IMR-90 (cell line): Measurements from ENCODE around the gene TIGD3. TPM values are rescaled to one million over a fixed set of nuclear protein-coding genes. Genes with fewer than 3 reads are reported as not detected.

Experiments used
- ATAC-seq: fragments of 200-7000 bp; cut with Tn5 transposase; 2 replicates; pipeline ENCODE4 v1.9.1; 2020; ENCODE audit warnings: low read depth, mild to moderate bottlenecking, moderate library complexity
- BruUV-seq: library from RNA; stranded (reverse); fragments of 400-500 nt; replicated peaks from 2 replicates; lab custom pipeline; 2021; lab: Mats Ljungman, UMichigan
- CTCF ChIA-PET: fragments of 300-600 bp; formaldehyde crosslinking; extraction: SDS; loops from one replicate; lab custom pipeline; 2021; ENCODE audit warnings: antibody characterized with exemption; lab: Yijun Ruan, JAX
- POLR2A ChIA-PET: fragments of 300-600 bp; sonication (Branson Sonifier 250); formaldehyde crosslinking; loops from one replicate; lab custom pipeline; 2022; ENCODE audit warnings: antibody characterized with exemption; ENCODE audit not compliant: unreplicated experiment; lab: Charles Lee
- DNase-seq: peaks from one replicate; pipeline ENCODE4 v3.0.0; 2013
- H2AFZ ChIP-seq: replicated peaks from 2 replicates; pipeline ENCODE3; 2013; ENCODE audit warnings: low read length, mild to moderate bottlenecking; ENCODE audit not compliant: poor library complexity
- H2AK5ac ChIP-seq: 2 replicates; pipeline ENCODE4 v1.6.1; 2013; ENCODE audit warnings: low read depth, low read length, inconsistent platforms
- H2AK9ac ChIP-seq: replicated peaks from 2 replicates; pipeline ENCODE3; 2013; ENCODE audit warnings: mild to moderate bottlenecking, low read depth, low read length, moderate library complexity; ENCODE audit not compliant: poor library complexity
- H2BK120ac ChIP-seq: 2 replicates; pipeline ENCODE4 v1.6.1; 2013; ENCODE audit warnings: low read depth, low read length, inconsistent platforms
- H2BK15ac ChIP-seq: 3 replicates; pipeline ENCODE4 v1.6.1; 2013; ENCODE audit warnings: low read depth, low read length, inconsistent platforms
- H2BK20ac ChIP-seq: 2 replicates; pipeline ENCODE4 v1.6.1; 2013; ENCODE audit warnings: low read depth, mild to moderate bottlenecking, inconsistent platforms, low read length, moderate library complexity
- H2BK5ac ChIP-seq: 2 replicates; pipeline ENCODE4 v1.6.1; 2013; ENCODE audit warnings: mild to moderate bottlenecking, low read depth, low read length, inconsistent platforms; ENCODE audit not compliant: poor library complexity, severe bottlenecking
- H3K14ac ChIP-seq: replicated peaks from 2 replicates; pipeline ENCODE4 v1.6.1; 2013; ENCODE audit warnings: low read depth, low read length, inconsistent platforms
- H3K18ac ChIP-seq: 2 replicates; pipeline ENCODE4 v1.6.1; 2013; ENCODE audit warnings: low read depth, low read length, control low read depth
- H3K23ac ChIP-seq: 2 replicates; pipeline ENCODE4 v1.6.1; 2013; ENCODE audit warnings: low read depth, low read length, inconsistent platforms
- H3K27ac ChIP-seq: 2 replicates; pipeline ENCODE4 v1.5.1; 2013; ENCODE audit warnings: mild to moderate bottlenecking, control low read depth, low read length; ENCODE audit not compliant: insufficient read depth
- H3K27me3 ChIP-seq: 2 replicates; pipeline ENCODE4 v1.6.1; 2013; ENCODE audit warnings: low read length; ENCODE audit not compliant: control insufficient read depth, insufficient read depth
- H3K36me3 ChIP-seq: 2 replicates; pipeline ENCODE4 v1.6.1; 2013; ENCODE audit warnings: low read length, mixed read lengths; ENCODE audit not compliant: control insufficient read depth, insufficient read depth
- H3K4ac ChIP-seq: 2 replicates; pipeline ENCODE4 v1.6.1; 2013; ENCODE audit warnings: low read depth, low read length, inconsistent platforms
- H3K4me1 ChIP-seq: 2 replicates; pipeline ENCODE4 v1.6.1; 2013; ENCODE audit warnings: low read length, mixed read lengths; ENCODE audit not compliant: control insufficient read depth, insufficient read depth
- H3K4me2 ChIP-seq: 2 replicates; pipeline ENCODE4 v1.6.1; 2013; ENCODE audit warnings: low read depth, mild to moderate bottlenecking, control low read depth, low read length, moderate library complexity
- H3K4me3 ChIP-seq: 2 replicates; pipeline ENCODE4 v1.5.1; 2013; ENCODE audit warnings: low read depth, mild to moderate bottlenecking, control low read depth, low read length, moderate library complexity; ENCODE audit not compliant: insufficient read depth
- H3K56ac ChIP-seq: 2 replicates; pipeline ENCODE4 v1.6.1; 2013; ENCODE audit warnings: low read length, inconsistent platforms; ENCODE audit not compliant: insufficient read depth; ENCODE audit errors: extremely low read depth
- H3K79me1 ChIP-seq, 2 experiments: 2 replicates each; pipeline ENCODE4 v1.6.1; 2013; ENCODE audit warnings: low read length in 2 of 2, inconsistent platforms in 1 of 2, low read depth in 1 of 2
- H3K9ac ChIP-seq: 2 replicates; pipeline ENCODE4 v1.6.1; 2013; ENCODE audit warnings: low read depth, low read length, control low read depth
- H3K9me1 ChIP-seq: 2 replicates; pipeline ENCODE4 v1.6.1; 2013; ENCODE audit warnings: low read length, inconsistent platforms; ENCODE audit not compliant: insufficient read depth
- H3K9me3 ChIP-seq: 2 replicates; pipeline ENCODE4 v1.6.1; 2013; ENCODE audit warnings: low read length; ENCODE audit not compliant: control insufficient read depth, insufficient read depth
- H4K20me1 ChIP-seq: 2 replicates; pipeline ENCODE4 v1.6.1; 2013; ENCODE audit warnings: low read length, inconsistent platforms; ENCODE audit not compliant: insufficient read depth
- H4K5ac ChIP-seq: 2 replicates; pipeline ENCODE4 v1.6.1; 2013; ENCODE audit warnings: mild to moderate bottlenecking, low read depth, low read length, control low read depth
- H4K8ac ChIP-seq, 2 experiments: 2 replicates each; pipeline ENCODE4 v1.6.1; 2013; ENCODE audit warnings: low read depth in 2 of 2, low read length in 2 of 2, control low read depth in 1 of 2, inconsistent platforms in 1 of 2
- H4K91ac ChIP-seq: 2 replicates; pipeline ENCODE4 v1.6.1; 2013; ENCODE audit warnings: low read depth, low read length, inconsistent platforms; ENCODE audit not compliant: insufficient read depth
- CEBPB ChIP-seq: IDR thresholded peaks from 2 replicates; pipeline ENCODE4 v1.6.1; 2012; ENCODE audit warnings: low read depth, low read length, improper control_type of control experiment
- CTCF ChIP-seq: conservative IDR thresholded peaks from 2 replicates; pipeline ENCODE4 v1.5.1; 2012; ENCODE audit warnings: mild to moderate bottlenecking, low read depth, low read length, improper control_type of control experiment
- MAZ ChIP-seq: IDR thresholded peaks from 2 replicates; pipeline ENCODE4 v1.6.1; 2012; ENCODE audit warnings: low read depth, mild to moderate bottlenecking, low read length, improper control_type of control experiment, moderate library complexity, borderline replicate concordance
- POLR2A ChIP-seq: IDR thresholded peaks from 2 replicates; pipeline ENCODE4 v1.6.1; 2012; ENCODE audit warnings: mild to moderate bottlenecking, low read depth, low read length
- WGBS, 2 experiments: methylation state at CpG; one replicate each; pipeline versions ENCODE4 v1.1.5 to v1.1.7; 2013; ENCODE audit warnings: missing lambda C conversion rate in 2 of 2; ENCODE audit not compliant: insufficient read length in 1 of 2; ENCODE audit errors: extremely low coverage in 2 of 2; 5-methylcytosine and 5-hydroxymethylcytosine counted together
- dilution Hi-C: fragments of 300-500 bp; cut with HindIII; formaldehyde crosslinking; loops from one replicate; pipeline ENCODE4 v1.14.3; 2018; ENCODE audit warnings: low sequenced_read_pairs; ENCODE audit not compliant: unreplicated experiment
- in situ Hi-C: fragments of 300-500 bp; cut with MboI; formaldehyde crosslinking; loops from 3 replicates; pipeline ENCODE4 v1.14.3; 2019; ENCODE audit warnings: low sequenced_read_pairs, inconsistent platforms, mixed read lengths
- intact Hi-C: fragments of 100-400 bp; cut with micrococcal nuclease; formaldehyde crosslinking; loops from 2 replicates; pipeline ENCODE4 v1.10.0; 2022
- polyA plus RNA-seq, 3 experiments: library from polyadenylated mRNA; depleted of rRNA; stranded (reverse); fragments of >200 nt; gene quantifications; 2 replicates each; pipeline ENCODE4 v1.2.3, GENCODE V29; 2012; ENCODE audit warnings: low replicate concordance in 1 of 3
- total RNA-seq: library from RNA; depleted of rRNA; stranded (reverse); fragments of >200 nt; gene quantifications from 2 replicates; pipeline ENCODE4 v1.2.3, GENCODE V29; 2012

TIGD3 gene
- total and polyA plus RNA-seq, 2 of the 4 experiments (the other 2 are of a cell fraction): 0.12 TPM; not detected in 1

GRCh38 chr11:65382804-65383368 lies 28.3 kb downstream of the TIGD3 start (continued):
- TF ChIP-seq MAZ: no peak
- peak; percentile 96 for TF ChIP-seq POLR2A

- intact Hi-C loops: loop anchor here (5.0 kb wide), 1 partner anchor 189 kb away; the partner anchor contains the start of genes FAM89B and ZNRD2
- BruUV-seq: no TSS peak
- peak overlapping the region; percentile 82 for H3K4ac ChIP-seq
- no peak overlapping the region for H3K56ac ChIP-seq
- ATAC-seq (no peak), DNase-seq (no peak)
- no peak overlapping the region for H3K18ac ChIP-seq
- H2BK15ac ChIP-seq: peak overlapping the region; percentile 86
- 0 out of 2 replicates have a peak overlapping the region, but pooled peaks have one; percentile 5 for H4K5ac ChIP-seq
- H4K20me1 ChIP-seq: peaks cover 6% of the 10 kb centered on the region
- H3K4me3 ChIP-seq: no peak overlapping the region
- no peaks in the 10 kb centered on the region for H3K27me3 ChIP-seq
- CTCF ChIA-PET: no interaction called here
- no peak overlapping the region for H2AFZ ChIP-seq
- H4K8ac ChIP-seq: peak overlapping the region in 1 of 2 experiments; percentile 24; a peak in 2 of 4 replicates
- H4K91ac ChIP-seq: peak overlapping the region; percentile 75
- peak overlapping the region; percentile 93 for H2AK5ac ChIP-seq
- in situ Hi-C loops: no loop called here
- H2AK9ac ChIP-seq: peak overlapping the region; percentile 69
- peak overlapping the region; percentile 80; the same call in 1 of the 2 replicates for H3K23ac ChIP-seq
- H3K14ac ChIP-seq: peak overlapping the region; percentile 74
- H3K9me1 ChIP-seq: peaks cover 27% of the 10 kb centered on the region
- peak overlapping the region; percentile 23 for H2BK120ac ChIP-seq
- no peak overlapping the region for H3K9ac ChIP-seq
- peak overlapping the region; percentile 41 for H2BK20ac ChIP-seq
- dilution Hi-C loops: no loop called here
- H2BK5ac ChIP-seq: peak overlapping the region; percentile 1
- H3K4me2 ChIP-seq: no peak overlapping the region
- no peaks in the 10 kb centered on the region for H3K9me3 ChIP-seq
- POLR2A ChIA-PET: interaction anchor here (0.6 to 4.7 kb wide), 4 partner anchors 8 to 122 kb away, joined by 3 to 32 read pairs (median 4); partner anchors contain the start of genes MALAT1 and NEAT1
- peaks cover 29 to 68% of the 10 kb centered on the region in 2 experiments for H3K79me1 ChIP-seq
- H3K4me1 ChIP-seq: peaks cover 30% of the 10 kb centered on the region
- TF ChIP-seq CEBPB (peak; percentile 50; the same call in 1 of the 2 replicates), CTCF (no peak)
- 100% methylated on average over 2 of the region's 6 CpGs; no CpG with 5 or more reads in 1 of the 2 experiments for WGBS, 2 experiments
- H3K36me3 ChIP-seq: no peaks in the 10 kb centered on the region
- H3K27ac ChIP-seq: peak overlapping the region; percentile 51
Measured at GRCh38 chr11:65383778-65384177, 29.2 kb downstream of the TIGD3 start.
